ENCODE data around the gene ZDHHC8.

ZDHHC8 gene

DNA sequence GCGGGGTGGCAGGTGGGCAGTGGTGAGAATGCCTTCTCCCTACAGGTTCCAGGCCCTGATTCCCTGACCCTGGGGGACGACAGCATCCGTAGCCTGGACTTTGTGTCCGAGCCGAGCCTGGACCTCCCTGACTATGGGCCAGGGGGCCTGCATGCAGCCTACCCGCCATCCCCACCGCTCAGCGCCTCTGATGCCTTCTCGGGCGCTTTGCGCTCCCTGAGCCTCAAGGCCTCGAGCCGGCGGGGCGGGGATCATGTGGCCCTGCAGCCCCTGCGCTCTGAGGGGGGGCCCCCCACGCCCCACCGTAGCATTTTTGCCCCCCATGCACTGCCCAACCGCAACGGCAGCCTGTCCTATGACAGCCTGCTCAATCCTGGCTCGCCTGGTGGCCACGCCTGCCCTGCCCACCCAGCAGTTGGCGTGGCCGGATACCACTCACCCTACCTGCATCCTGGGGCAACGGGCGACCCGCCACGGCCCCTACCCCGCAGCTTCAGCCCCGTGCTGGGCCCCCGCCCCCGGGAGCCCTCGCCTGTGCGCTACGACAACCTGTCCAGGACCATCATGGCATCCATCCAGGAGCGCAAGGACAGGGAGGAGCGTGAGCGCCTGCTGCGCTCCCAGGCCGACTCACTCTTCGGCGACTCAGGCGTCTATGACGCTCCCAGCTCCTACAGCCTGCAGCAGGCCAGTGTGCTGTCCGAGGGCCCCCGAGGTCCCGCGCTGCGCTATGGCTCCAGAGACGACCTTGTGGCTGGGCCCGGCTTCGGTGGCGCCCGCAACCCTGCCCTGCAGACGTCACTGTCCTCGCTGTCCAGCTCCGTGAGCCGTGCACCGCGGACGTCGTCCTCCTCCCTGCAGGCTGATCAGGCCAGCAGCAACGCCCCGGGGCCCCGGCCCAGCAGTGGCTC, 11.4 kb downstream of the ZDHHC8 start:
- Histone ChIP-seq H3K27me3 (ENCODE audit: control insufficient read depth, insufficient read depth, low read length) (no peaks in the 10 kb centered on the region), H3K9ac (ENCODE audit: low read length) (no peak overlapping the region), H3K4me1 (ENCODE audit: control insufficient read depth, insufficient read depth, low read length) (no peaks in the 10 kb centered on the region), H3K27ac (ENCODE audit: low read depth, low read length) (no peak overlapping the region), H3K4me3 (ENCODE audit: low read depth, low read length) (no peak overlapping the region), H3K9me3 (ENCODE audit: control insufficient read depth, insufficient read depth, low read depth, low read length) (no peaks in the 10 kb centered on the region), H3K36me3 (ENCODE audit: control insufficient read depth, insufficient read depth, low read length) (peaks cover 14% of the 10 kb centered on the region)

DNA sequence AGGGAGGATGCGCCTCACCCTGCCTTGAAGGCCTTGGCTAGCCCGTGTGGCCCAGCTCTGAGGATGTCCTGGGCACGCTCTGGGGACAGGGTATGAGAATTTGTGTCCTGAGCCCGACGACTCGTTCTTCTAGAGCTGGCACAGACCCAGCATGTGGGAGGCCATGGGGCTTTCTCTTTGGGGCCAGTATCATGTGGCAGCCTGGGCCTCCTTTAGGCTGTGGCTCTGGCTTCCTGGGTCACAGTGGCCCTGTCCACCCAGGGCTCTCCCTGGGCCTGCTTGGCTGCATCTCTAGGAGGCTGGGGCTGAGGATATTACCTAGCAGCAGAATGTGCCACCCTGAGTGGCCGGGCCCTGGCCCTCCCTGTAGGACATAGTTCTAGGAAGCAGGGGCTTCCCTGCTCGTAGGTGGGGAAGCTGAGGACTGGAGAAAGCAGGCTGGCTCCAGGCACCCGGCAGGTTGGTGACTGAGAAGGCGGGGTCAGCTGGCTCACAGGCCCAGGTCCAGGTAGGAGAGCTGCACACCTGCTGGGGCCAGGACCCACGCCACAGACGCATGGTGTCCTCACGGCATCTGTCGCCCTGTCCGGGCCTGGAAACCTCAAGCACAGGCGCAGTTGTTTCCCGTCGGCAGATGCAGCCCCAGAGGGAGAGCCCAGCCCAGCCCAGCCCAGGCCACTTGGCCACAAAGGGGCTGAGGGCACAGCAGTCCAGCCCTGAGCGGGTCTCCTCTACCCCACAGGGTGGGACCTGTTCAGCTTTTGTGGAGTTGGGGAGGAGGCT, 12.5 kb downstream of the ZDHHC8 start:
- Histone ChIP-seq H3K9me3 (ENCODE audit: control insufficient read depth, insufficient read depth, low read depth, low read length) (no peaks in the 10 kb centered on the region), H3K36me3 (ENCODE audit: control insufficient read depth, insufficient read depth, low read length) (peaks cover 13% of the 10 kb centered on the region), H3K27ac (ENCODE audit: low read depth, low read length) (no peak overlapping the region), H3K27me3 (ENCODE audit: control insufficient read depth, insufficient read depth, low read length) (no peaks in the 10 kb centered on the region), H3K4me3 (ENCODE audit: low read depth, low read length) (no peak overlapping the region), H3K9ac (ENCODE audit: low read length) (no peak overlapping the region), H3K4me1 (ENCODE audit: control insufficient read depth, insufficient read depth, low read length) (no peaks in the 10 kb centered on the region)

DNA sequence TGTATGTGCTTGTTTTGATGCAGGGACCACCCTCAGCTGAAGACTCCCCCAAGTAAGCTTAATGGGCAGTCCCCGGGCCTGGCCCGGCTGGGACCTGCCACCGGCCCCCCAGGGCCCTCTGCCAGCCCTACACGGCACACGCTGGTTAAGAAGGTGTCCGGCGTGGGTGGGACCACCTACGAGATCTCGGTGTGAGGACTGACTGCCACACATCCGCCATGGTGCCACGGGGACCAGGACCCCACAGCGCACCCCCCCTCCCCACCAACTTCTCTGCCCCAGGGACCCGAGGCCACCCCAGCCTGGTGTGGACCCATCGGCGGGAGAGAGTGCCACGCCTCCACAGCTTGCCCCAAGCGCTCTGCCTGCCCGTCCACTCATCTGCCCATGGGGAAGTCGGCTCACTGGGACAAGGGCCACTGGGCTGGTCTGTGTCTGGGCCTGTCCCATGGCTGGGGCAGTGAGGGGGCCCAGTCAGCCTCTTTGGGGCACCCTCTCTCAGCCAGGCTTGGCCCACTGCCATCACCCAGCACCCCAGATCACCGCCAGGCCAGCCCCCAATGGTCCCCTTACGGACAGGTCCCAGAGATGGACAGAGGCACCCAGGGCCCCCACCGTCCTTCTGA, 13.7 kb downstream of the ZDHHC8 start:
- Histone ChIP-seq H3K27ac (ENCODE audit: low read depth, low read length) (no peak overlapping the region), H3K36me3 (ENCODE audit: control insufficient read depth, insufficient read depth, low read length) (peaks cover 4% of the 10 kb centered on the region; the same call in 1 of the 2 replicates), H3K9me3 (ENCODE audit: control insufficient read depth, insufficient read depth, low read depth, low read length) (no peaks in the 10 kb centered on the region), H3K4me3 (ENCODE audit: low read depth, low read length) (no peak overlapping the region), H3K9ac (ENCODE audit: low read length) (no peak overlapping the region), H3K4me1 (ENCODE audit: control insufficient read depth, insufficient read depth, low read length) (no peaks in the 10 kb centered on the region), H3K27me3 (ENCODE audit: control insufficient read depth, insufficient read depth, low read length) (no peaks in the 10 kb centered on the region)

DNA sequence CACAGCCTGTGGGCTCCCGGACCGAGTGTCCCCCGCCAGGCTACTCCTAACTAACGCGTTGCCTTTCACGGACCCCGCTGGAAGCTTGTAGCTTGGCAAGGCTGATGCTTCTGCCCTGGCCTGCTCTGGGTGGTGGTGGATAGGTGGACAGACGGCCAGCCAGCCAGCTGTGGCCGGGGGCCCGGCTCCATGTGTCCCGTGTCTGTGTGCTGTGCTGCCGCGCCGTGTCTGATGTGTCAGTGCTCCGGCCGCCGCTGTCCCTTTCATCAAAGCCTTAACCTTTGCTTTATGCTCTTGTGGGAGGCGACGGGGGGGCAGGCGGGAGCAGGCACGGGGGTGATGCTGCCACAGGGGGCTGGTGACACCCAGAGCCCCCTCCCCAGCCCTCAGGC, 14.2 kb downstream of the ZDHHC8 start:
- Histone ChIP-seq H3K36me3 (ENCODE audit: control insufficient read depth, insufficient read depth, low read length) (peaks cover 4% of the 10 kb centered on the region; the same call in 1 of the 2 replicates), H3K27me3 (ENCODE audit: control insufficient read depth, insufficient read depth, low read length) (no peaks in the 10 kb centered on the region), H3K27ac (ENCODE audit: low read depth, low read length) (no peak overlapping the region), H3K9me3 (ENCODE audit: control insufficient read depth, insufficient read depth, low read depth, low read length) (no peaks in the 10 kb centered on the region), H3K4me1 (ENCODE audit: control insufficient read depth, insufficient read depth, low read length) (no peaks in the 10 kb centered on the region), H3K4me3 (ENCODE audit: low read depth, low read length) (no peak overlapping the region), H3K9ac (ENCODE audit: low read length) (no peak overlapping the region)

DNA sequence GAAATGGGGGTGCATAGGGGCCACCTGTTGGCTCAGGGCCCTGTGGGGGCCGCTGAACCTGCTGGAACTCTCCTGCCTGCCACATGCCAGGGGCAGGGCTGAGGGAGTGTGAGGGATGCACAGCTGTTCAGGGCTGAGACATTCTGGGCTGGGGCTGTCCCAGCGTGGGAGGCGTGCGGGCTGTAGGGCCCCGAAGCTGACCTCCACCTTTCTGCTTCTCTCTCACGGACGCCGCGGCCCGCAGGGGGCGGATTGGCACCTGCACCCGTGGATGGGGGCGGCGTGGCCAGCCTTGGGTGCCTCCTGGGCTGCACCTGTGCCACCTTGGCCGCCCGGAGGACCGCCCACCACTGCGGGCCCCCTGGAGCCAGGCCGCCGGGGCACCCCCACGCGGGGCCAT, 15.2 kb downstream of the ZDHHC8 start:
- Histone ChIP-seq H3K36me3 (ENCODE audit: control insufficient read depth, insufficient read depth, low read length) (peaks cover 4% of the 10 kb centered on the region; the same call in 1 of the 2 replicates), H3K9me3 (ENCODE audit: control insufficient read depth, insufficient read depth, low read depth, low read length) (no peaks in the 10 kb centered on the region), H3K9ac (ENCODE audit: low read length) (no peak overlapping the region), H3K4me1 (ENCODE audit: control insufficient read depth, insufficient read depth, low read length) (no peaks in the 10 kb centered on the region), H3K4me3 (ENCODE audit: low read depth, low read length) (no peak overlapping the region), H3K27me3 (ENCODE audit: control insufficient read depth, insufficient read depth, low read length) (no peaks in the 10 kb centered on the region), H3K27ac (ENCODE audit: low read depth, low read length) (no peak overlapping the region)

DNA sequence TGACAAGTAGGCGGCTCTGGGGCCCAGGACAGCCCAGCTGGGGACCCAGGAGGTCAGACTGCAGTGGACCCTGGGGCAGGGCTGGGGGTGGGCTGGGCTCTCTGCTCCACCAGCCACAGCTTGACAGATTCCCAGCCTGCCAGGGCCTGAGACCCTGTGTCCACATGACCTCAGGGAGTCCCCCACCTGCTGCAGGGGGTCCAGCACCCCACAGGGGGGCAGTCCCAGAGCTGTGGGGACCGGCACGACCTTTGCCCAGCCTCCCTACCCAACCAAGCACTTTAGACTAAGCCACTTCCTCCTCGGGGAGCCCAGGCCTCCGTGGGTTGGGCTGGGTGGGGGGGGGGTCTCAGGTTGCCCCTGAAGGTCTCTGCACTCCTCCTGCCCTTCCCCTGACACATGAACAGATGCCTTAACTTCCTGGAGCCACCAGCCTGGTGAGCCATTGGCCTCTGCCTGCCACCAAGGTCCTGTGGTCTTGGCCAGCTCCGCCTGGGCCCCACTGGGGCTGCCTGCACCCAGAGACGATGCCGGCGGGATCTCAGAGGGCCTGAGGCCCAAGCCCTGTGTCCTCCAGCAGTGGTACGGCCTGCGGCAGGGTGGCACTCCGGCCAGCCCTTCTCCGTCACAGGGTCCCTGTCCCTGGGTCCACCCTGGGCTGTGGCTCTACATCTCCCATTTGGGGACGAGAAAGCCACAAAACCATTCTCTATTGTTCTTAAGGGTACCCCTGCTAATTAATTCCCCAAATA, 15.8 kb downstream of the ZDHHC8 start:
- Histone ChIP-seq H3K9me3 (ENCODE audit: control insufficient read depth, insufficient read depth, low read depth, low read length) (no peaks in the 10 kb centered on the region), H3K4me3 (ENCODE audit: low read depth, low read length) (no peak overlapping the region), H3K36me3 (ENCODE audit: control insufficient read depth, insufficient read depth, low read length) (peaks cover 4% of the 10 kb centered on the region; the same call in 1 of the 2 replicates), H3K4me1 (ENCODE audit: control insufficient read depth, insufficient read depth, low read length) (no peaks in the 10 kb centered on the region), H3K27ac (ENCODE audit: low read depth, low read length) (no peak overlapping the region), H3K27me3 (ENCODE audit: control insufficient read depth, insufficient read depth, low read length) (no peaks in the 10 kb centered on the region), H3K9ac (ENCODE audit: low read length) (no peak overlapping the region)

DNA sequence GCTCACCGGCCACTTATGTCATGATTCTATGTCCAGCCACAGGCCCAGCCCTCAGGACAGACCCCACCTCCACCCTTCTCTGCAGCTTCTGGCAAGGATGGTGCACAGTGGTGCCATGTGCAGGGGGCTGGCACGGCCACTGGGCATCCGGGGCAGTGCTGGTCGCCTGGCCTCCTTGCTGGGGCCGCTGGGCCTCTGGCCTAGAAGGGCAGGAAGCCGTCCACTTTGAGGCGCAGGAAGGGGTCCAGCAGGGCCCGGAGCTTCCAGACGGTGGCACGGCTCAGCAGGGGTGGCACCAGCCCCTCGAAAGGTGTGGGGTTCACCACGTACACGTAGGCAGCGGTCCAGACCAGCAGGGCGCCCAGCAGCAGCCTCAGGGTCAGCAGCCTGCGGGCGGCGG, 16.8 kb downstream of the ZDHHC8 start:
- Histone ChIP-seq H3K27ac (ENCODE audit: low read depth, low read length) (no peak overlapping the region), H3K36me3 (ENCODE audit: control insufficient read depth, insufficient read depth, low read length) (peaks cover 4% of the 10 kb centered on the region; the same call in 1 of the 2 replicates), H3K27me3 (ENCODE audit: control insufficient read depth, insufficient read depth, low read length) (no peaks in the 10 kb centered on the region), H3K9ac (ENCODE audit: low read length) (no peak overlapping the region), H3K4me3 (ENCODE audit: low read depth, low read length) (no peak overlapping the region), H3K4me1 (ENCODE audit: control insufficient read depth, insufficient read depth, low read length) (no peaks in the 10 kb centered on the region), H3K9me3 (ENCODE audit: control insufficient read depth, insufficient read depth, low read depth, low read length) (no peaks in the 10 kb centered on the region)

DNA sequence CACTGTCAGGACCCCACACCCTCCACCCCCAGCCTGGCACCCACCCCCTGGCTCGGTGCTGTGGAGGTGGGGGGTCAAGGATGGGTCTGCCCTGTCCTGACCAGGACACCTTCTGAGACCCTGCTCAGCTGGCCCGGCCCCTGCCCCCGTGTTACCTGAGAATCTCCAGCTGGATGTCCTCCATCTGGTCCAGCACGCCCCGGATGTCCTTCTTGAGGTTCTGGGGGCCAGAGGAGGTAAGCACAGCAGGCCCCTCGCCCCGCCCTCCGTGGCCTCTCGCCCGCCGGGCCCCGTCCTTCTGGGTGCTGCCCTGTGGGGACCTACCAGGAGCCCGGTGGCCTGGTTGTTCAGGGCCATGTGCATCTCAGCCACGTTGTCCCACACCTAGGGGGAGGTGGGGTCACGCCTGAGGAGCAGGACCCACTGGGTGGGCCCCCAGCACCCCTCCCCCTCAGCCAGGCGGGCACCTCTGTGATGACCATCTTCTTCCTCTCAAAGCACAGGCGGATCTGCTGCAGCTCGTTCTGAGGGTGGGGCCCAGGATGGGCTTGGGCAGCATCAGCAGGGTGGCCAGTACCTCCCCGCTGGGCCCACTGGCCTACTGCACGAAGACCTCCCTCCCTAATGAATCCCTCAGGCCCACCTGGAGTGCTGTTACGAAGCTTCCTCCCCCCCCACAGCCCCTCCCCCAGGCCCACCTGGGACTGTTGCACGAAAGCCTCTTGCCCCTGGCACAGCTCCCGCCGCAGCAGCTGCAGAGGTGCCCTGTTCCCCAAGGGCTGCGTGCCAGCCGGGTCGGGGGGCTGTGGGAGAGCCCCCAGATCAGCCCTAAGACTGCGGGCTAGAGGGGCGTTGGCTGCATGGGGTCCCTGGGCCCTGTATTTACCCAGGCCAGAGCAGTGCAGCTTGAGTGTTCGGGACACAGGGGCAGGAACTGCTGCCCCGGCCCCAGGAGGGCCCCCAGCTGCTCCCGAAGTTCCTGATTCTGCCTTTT, 17.9 kb downstream of the ZDHHC8 start:
- Histone ChIP-seq H3K9me3 (ENCODE audit: control insufficient read depth, insufficient read depth, low read depth, low read length) (no peaks in the 10 kb centered on the region), H3K4me1 (ENCODE audit: control insufficient read depth, insufficient read depth, low read length) (no peaks in the 10 kb centered on the region), H3K27ac (ENCODE audit: low read depth, low read length) (no peak overlapping the region), H3K27me3 (ENCODE audit: control insufficient read depth, insufficient read depth, low read length) (no peaks in the 10 kb centered on the region), H3K36me3 (ENCODE audit: control insufficient read depth, insufficient read depth, low read length) (no peaks in the 10 kb centered on the region; the same call in 1 of the 2 replicates), H3K4me3 (ENCODE audit: low read depth, low read length) (no peak overlapping the region), H3K9ac (ENCODE audit: low read length) (no peak overlapping the region)

DNA sequence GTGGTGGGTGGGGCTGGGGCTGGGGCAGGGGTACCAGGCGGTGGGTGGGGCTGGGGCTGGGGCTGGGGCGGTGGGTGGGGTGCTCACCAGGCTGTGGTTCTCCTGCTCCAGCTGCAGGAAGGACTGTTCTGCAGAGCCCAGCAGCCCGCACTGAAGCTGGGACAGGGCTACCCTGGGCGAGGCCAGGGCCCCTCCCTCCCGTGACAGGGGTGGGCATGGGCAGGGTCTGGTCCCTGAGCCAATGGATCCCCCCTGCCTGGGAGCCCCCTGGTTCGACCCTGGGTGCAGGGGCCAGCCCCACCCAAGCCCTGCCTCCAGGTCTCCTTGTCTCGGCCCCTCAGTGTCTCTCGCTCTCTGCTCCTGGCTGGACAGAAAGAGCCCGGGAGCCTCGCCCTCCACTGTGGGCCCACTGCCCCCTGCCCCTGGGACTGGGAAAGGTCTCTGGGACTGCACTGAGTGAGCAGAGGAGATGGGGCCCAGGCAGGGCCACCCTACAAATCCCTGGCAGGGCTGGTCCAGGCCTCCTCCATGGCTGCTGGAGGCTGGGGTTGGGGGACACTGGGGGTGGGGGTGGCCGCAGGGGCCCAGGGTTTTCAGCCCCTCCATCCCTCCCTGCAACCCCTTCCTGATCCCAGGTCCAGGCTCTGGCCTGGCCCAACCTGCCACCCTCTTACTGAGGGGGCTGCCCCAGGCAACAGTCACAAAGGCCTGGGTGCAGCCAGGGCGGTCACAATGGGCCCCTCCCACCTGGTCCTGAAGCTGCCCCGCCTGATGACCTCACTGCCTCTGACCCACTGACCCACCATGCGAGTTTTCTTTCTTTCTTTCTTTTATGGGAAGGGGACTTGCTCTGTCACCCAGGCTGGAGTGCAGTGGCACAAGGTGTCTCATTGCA, 19.0 kb downstream of the ZDHHC8 start, which contains the start of gene CCDC188:
CCDC188 (minus strand) TSS at position 675 of the 895 bp plus-strand sequence; CDS start at position 606, 69 bp downstream.
- no peak within 1 kb of the TSS for H3K27ac ChIP-seq (ENCODE audit: low read depth, low read length)
- no peak within 1 kb of the TSS for H3K9ac ChIP-seq (ENCODE audit: low read length)
- no peaks in the 10 kb centered on the region for H3K9me3 ChIP-seq (ENCODE audit: control insufficient read depth, insufficient read depth, low read depth, low read length)
- H3K36me3 ChIP-seq (ENCODE audit: control insufficient read depth, insufficient read depth, low read length) = no peaks in the 10 kb centered on the region
- H3K27me3 ChIP-seq (ENCODE audit: control insufficient read depth, insufficient read depth, low read length) = no peaks in the 10 kb centered on the region
- H3K4me3 ChIP-seq (ENCODE audit: low read depth, low read length) = no peak within 1 kb of the TSS
- no peaks in the 10 kb centered on the region for H3K4me1 ChIP-seq (ENCODE audit: control insufficient read depth, insufficient read depth, low read length)
